ENCODE results near the gene IL22RA1.

- TF ChIP-seq CTCF (IDR thresholded peaks at IDR 0.05) (no peak), EP300 (IDR thresholded peaks at IDR 0.05) (no peak), POLR2A (IDR thresholded peaks at IDR 0.05) (no peak)
Observed at GRCh38 chr1:24096009-24096738, 46.8 kb downstream of the IL22RA1 start.
